OCI-LY3 (cell line): Measurements from ENCODE around the gene ANK2.

ENCODE experiments used
- CTCF ChIP-seq: fragments of 200-600, 300-600 bp; sonication (generic); IDR thresholded peaks from 2 replicates; pipeline ENCODE4 v1.5.1; 2014; ENCODE audit warnings: antibody characterized with exemption, low read length, low read depth
- EZH2phosphoT487 ChIP-seq: fragments of 200-600 bp; shearing (Covaris generic); IDR thresholded peaks from 2 replicates; pipeline ENCODE4 v1.6.1; 2018; ENCODE audit warnings: antibody characterized with exemption, mixed run types, low read depth

GRCh38 chr4:113109106-113109718 lies 59.8 kb downstream of the ANK2 start:
- no peak for TF ChIP-seq CTCF
- no peak for TF ChIP-seq EZH2phosphoT487
